GM18868 (cell line): ENCODE data around the gene SLC24A3.
A peak's percentile ranks its signal among the peaks of the same experiment; 100 is the strongest.
"Not testable (repeated sequence)": the region's sequence is repeated elsewhere in the genome, so short reads cannot be mapped to it uniquely, and the experiment has no call there.

Source experiments
- ATAC-seq: cut with Tn5 transposase; IDR thresholded peaks from one replicate; pipeline ENCODE4 v1.9.1; 2021; ENCODE audit warnings: mild to moderate bottlenecking, moderate library complexity; ENCODE audit not compliant: unreplicated experiment

Gene SLC24A3

GRCh38 chr20:19616081-19616480 lies 403.6 kb downstream of the SLC24A3 start:
- no peak for ATAC-seq

GRCh38 chr20:19616620-19617019 lies 404.2 kb downstream of the SLC24A3 start:
- no peak for ATAC-seq

DNA sequence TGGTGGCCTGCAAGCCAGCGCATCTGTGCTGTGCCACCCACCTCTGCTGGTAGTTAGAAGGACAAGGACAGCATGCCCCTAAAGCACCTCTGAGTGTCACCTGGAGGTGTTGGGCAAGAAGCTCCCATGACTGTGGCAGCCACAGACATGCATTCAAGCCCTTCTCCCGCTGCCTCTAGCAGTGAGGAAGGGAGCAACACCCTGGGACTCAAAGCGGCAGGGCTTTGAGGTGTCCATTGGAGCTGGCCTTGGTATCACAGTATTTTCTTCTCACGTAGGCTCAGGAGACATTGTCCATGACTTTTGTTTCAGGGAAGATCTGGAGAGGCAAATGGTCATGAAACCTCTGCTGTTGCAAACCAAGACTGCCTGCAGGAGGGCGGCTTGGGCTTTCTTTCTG lies 404.8 kb downstream of the SLC24A3 start:
- no peak for ATAC-seq

GRCh38 chr20:19618711-19619110 lies 406.3 kb downstream of the SLC24A3 start:
- ATAC-seq: no peak

DNA sequence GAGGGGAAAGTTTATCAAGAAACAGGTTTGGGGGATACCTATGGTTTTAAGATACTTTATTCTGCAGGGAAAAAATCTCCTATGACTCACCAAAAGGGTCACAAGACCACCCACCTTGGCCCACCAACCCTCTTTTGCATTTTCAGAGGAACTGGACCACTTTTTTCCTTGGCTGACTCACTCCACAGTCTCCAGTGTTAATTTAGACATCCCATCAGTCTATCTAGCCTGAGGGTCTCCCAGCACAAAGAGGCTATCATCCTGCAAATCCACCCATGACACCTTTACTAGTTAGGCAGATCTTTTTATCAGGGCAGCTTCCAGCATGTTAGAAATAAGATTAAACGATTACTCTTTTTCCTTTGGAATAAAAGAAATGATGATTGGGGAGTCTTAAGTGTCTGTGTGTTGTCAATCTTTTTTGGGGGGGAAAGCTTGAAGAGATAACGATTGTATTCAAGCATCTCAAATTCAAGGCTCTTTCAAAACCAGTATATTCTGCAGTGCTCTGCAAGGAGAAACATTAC lies 407.5 kb downstream of the SLC24A3 start:
- ATAC-seq: no peak

DNA sequence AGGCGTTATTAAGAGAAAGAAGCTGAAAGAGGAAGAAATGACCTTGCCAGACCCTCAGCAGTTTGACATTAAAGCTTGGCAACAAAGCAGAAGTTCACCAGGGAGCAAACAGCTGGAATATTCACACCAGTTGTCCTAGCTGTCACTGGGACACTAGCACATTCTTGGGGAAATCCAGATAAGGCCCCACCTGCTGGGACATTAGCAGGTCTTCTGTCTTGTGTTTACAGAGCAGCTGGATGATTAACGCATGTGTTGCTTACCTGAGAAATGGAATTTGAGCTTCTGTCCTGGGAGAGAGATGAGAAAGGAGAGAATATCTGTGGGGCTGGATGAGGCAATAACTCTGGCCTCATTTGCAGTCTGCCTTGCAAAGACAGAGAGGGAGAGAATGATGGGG lies 408.0 kb downstream of the SLC24A3 start:
- no peak for ATAC-seq

DNA sequence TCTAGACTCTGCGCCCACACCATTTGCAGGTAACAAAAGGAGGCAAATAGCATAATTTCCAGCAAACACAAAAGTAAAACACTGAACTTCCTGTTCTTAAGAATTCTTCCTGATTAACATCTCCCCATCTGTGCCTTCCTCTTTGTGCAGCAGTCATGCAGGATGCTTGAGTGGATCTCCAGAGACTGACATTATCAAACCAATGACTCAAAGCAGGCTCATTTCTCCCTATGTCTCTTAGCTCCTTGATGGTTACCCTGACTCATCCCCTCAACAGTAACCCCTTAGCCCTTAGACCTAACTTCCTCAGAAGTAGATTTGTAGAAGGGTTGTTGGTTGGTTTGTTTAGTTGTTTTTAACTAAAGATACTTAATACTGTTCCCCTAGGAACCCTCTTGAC lies 408.6 kb downstream of the SLC24A3 start:
- ATAC-seq: no peak

- no peak for ATAC-seq
These were observed 412.0 kb downstream of the SLC24A3 start for GRCh38 chr20:19624221-19624965.

GRCh38 chr20:19625426-19625825 lies 413.0 kb downstream of the SLC24A3 start:
- no peak for ATAC-seq

GRCh38 chr20:19626896-19627295 lies 414.5 kb downstream of the SLC24A3 start:
- ATAC-seq: no peak

DNA sequence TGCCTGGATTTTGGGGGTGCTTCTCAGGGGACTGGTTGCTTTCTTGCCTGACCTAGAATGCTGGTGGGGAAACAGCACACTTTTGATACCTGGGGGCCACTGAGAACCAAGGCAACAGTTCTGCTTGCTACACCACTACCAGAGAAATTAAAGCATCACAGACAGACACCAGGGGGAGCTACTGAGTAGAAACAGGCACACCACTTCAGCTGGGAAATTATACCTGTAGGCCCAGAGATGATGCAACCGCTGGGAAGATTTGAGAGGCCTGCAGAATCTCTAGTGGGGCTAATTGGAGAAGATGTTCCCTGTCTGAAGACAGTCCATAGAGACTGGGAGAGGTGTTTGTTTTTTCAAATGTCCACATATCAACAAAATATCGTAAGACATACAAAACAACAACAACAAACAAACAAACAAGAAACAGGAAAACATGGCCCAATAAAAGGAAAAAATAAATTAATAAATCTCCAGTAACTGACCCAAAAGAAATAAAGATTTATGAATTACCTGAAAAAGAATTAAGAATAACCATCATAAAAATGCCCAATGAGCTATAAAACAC lies 416.2 kb downstream of the SLC24A3 start:
- peak; percentile 74 for ATAC-seq

DNA sequence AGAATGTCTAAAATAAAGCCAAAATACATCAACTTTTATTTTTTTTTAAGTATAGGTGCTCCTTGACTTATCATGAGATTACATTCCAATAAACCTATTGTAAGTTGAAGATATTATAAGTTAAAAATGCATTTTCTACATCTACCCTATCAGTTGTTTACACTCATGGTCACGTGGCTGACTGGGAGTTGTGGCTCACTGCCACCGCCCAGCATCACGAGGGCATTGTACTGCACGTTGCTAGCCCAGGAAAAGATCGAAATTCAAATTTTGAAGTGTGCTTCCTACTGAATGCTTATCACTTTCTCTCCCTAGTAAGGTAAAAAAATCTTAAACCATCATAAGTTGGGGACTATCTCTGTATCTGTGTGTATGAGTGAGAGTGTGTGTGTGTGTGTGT lies 419.0 kb downstream of the SLC24A3 start:
- ATAC-seq: no peak

GRCh38 chr20:19633985-19634384 lies 421.5 kb downstream of the SLC24A3 start:
- ATAC-seq: no peak

GRCh38 chr20:19639471-19640045 lies 427.1 kb downstream of the SLC24A3 start:
- ATAC-seq: not testable (repeated sequence)

DNA sequence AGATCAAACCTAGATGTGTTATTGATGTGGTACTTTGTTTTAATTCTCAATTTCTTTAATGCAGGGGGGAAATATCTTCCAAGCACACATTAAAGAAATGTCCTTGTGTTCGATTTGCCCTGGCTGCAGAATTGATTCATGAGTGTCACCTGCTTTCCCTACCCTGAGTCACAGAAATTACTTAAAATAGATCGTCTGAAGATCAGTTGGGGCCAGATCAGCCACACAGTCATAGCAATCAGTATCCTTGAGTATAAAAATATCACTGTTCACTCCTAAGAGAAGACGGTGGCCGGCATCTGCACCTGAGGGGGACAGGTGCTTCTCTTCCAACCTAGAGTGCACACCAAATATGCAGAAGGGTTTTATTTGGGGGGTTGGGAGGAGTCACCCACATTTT lies 430.4 kb downstream of the SLC24A3 start:
- no peak for ATAC-seq

- ATAC-seq: peak; percentile 73
These were observed 431.6 kb downstream of the SLC24A3 start for GRCh38 chr20:19644085-19644484.

DNA sequence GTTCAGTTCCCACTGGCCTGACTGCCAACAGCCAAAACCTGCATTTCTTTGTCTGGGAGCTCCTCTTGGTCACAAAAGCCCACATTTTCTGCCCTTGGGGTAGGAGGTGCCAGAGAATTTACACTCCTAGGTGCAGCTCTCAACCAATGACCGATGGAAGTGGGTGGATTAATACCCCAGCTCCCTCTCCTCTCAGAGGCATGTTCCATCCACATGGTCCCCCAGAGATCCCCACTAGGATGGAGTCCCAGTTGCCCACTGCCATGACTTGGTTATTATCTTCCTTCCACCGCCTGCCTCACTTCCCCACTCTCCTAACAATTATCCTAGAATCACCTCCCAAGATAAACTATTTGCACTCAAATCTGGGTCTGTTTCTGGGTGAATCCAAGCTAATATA lies 434.5 kb downstream of the SLC24A3 start:
- no peak for ATAC-seq

- ATAC-seq: no peak
These were observed 435.6 kb downstream of the SLC24A3 start for GRCh38 chr20:19648024-19648423.

GRCh38 chr20:19649041-19649440 lies 436.6 kb downstream of the SLC24A3 start:
- ATAC-seq: no peak

DNA sequence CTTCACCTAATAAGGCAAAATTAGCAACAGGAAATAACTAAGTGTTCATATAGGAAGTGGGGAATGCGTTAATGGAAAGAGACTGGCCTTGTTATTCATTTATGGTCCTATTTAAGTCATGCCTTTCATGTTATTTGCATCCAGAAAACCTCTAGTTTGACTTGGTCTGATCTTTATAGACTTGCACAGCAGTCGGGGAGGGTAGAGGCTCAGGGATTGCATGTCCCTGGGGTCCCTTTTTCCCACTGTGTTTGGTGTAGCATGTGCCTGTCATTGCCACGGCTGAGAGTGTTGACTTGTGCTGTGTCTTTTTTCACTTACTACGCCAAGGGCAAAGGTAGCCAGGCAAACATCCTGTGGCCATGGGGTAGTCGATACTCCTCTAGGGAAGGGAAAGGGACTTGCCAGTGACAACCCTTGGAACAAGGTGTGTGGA lies 440.2 kb downstream of the SLC24A3 start:
- no peak for ATAC-seq

- ATAC-seq: no peak
These were observed 440.9 kb downstream of the SLC24A3 start for GRCh38 chr20:19653327-19653726.

DNA sequence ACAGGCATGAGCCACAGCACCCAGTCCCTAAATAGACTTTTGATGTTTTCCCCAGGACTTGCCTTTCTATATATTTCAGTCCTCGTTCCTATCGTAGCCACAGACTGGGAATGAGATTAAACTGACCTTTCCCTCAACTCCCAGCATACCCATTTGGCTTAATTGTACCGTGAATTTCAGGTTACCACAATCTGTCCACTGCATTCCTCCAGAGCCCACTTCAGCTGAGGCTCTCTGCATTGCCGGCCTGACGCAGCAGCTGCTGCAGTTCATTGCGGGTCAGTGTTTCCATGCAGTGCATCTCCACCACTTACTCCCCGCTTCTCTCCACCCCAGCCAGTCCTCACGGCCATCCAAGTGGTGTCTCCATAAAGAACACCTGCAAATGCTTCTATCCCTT lies 442.5 kb downstream of the SLC24A3 start:
- ATAC-seq: no peak
